HEK293T (cell line): ENCODE results near the gene ZNF705A.
"Not testable (repeated sequence)": the region's sequence is repeated elsewhere in the genome, so short reads cannot be mapped to it uniquely, and the experiment has no call there.

Source experiments
- ARNT ChIP-seq: fragments of 450-650 bp; IDR thresholded peaks from 2 replicates; pipeline ENCODE4 v1.6.1; 2017; ENCODE audit warnings: mild to moderate bottlenecking
- BHLHE40 ChIP-seq: fragments of 450-650 bp; IDR thresholded peaks from 2 replicates; pipeline ENCODE4 v1.6.1; 2016; ENCODE audit warnings: mild to moderate bottlenecking, moderate library complexity, borderline replicate concordance
- CTBP1 ChIP-seq: fragments of 450-650 bp; IDR thresholded peaks from 2 replicates; pipeline ENCODE4 v1.6.1; 2016; ENCODE audit warnings: borderline replicate concordance
- ELF4 ChIP-seq: fragments of 450-650 bp; IDR thresholded peaks from 2 replicates; pipeline ENCODE4 v1.6.1; 2017; ENCODE audit warnings: antibody characterized with exemption
- FOXA1 ChIP-seq: fragments of 450-650 bp; IDR thresholded peaks from 2 replicates; pipeline ENCODE4 v1.6.1; 2016; ENCODE audit warnings: mild to moderate bottlenecking
- FOXK2 ChIP-seq: fragments of 450-650 bp; IDR thresholded peaks from 2 replicates; pipeline ENCODE4 v1.6.1; 2016; ENCODE audit warnings: mild to moderate bottlenecking
- HDGF ChIP-seq: fragments of 450-650 bp; IDR thresholded peaks from 2 replicates; pipeline ENCODE4 v1.6.1; 2017; ENCODE audit warnings: antibody characterized with exemption, borderline replicate concordance
- L3MBTL2 ChIP-seq: fragments of 450-650 bp; conservative IDR thresholded peaks from 2 replicates; pipeline ENCODE4 v1.6.1; 2016; ENCODE audit warnings: mild to moderate bottlenecking
- NFRKB ChIP-seq: fragments of 450-650 bp; IDR thresholded peaks from 2 replicates; pipeline ENCODE4 v1.6.1; 2016; ENCODE audit warnings: mild to moderate bottlenecking, moderate library complexity
- SP1 ChIP-seq: fragments of 450-650 bp; IDR thresholded peaks from 2 replicates; pipeline ENCODE4 v1.6.1; 2017
- SUZ12 ChIP-seq: fragments of 450-650 bp; IDR thresholded peaks from 2 replicates; pipeline ENCODE4 v1.6.1; 2016; ENCODE audit warnings: mild to moderate bottlenecking
- TARDBP ChIP-seq: fragments of 450-650 bp; IDR thresholded peaks from 2 replicates; pipeline ENCODE4 v1.6.1; 2016
- ZNF384 ChIP-seq: fragments of 450-650 bp; IDR thresholded peaks from 2 replicates; pipeline ENCODE4 v1.6.1; 2016

- TF ChIP-seq FOXK2, NFRKB, SUZ12, BHLHE40, ARNT, CTBP1, ZNF384, HDGF, L3MBTL2, FOXA1, ELF4, SP1, TARDBP: not testable (repeated sequence)
These were observed 66.8 kb downstream of the ZNF705A start for GRCh38 chr12:8223646-8224045.
